NCI-H524 treated with DMSO at 0.1 percent for 48 hours (cell line): Measurements from ENCODE around the gene CYP2A7.
"Not testable (repeated sequence)": the region's sequence is repeated elsewhere in the genome, so short reads cannot be mapped to it uniquely, and the experiment has no call there.

Experiments
- DNase-seq: peaks from one replicate; lab custom pipeline; 2025; lab: John Stamatoyannopoulos, UW

Gene CYP2A7

GRCh38 chr19:40842012-40842411 lies 40.0 kb downstream of the CYP2A7 start:
- DNase-seq = not testable (repeated sequence)

- not testable (repeated sequence) for DNase-seq
These were observed 43.6 kb downstream of the CYP2A7 start for GRCh38 chr19:40838477-40838876.

- DNase-seq = no peak
These were observed 45.1 kb downstream of the CYP2A7 start for GRCh38 chr19:40836754-40837429.

GRCh38 chr19:40833728-40834533 lies 48.1 kb downstream of the CYP2A7 start:
- DNase-seq = not testable (repeated sequence)

DNA sequence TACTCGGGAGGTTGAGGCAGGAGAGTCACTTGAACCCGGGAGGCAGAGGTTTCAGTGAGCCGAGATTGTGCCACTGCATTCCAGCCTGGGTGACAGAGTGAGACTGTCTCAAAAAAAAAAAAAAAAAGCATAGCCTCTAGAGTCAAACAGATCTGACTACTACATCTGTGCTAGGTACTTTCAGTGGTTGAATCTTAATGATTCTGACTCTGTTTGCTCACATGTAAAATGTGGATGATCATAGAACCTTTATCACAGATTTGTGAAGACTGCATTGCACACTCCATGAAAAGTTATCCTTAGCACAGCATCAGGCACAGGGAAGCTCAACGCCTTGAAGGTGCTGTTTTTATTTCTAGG lies 49.6 kb downstream of the CYP2A7 start:
- not testable (repeated sequence) for DNase-seq

DNA sequence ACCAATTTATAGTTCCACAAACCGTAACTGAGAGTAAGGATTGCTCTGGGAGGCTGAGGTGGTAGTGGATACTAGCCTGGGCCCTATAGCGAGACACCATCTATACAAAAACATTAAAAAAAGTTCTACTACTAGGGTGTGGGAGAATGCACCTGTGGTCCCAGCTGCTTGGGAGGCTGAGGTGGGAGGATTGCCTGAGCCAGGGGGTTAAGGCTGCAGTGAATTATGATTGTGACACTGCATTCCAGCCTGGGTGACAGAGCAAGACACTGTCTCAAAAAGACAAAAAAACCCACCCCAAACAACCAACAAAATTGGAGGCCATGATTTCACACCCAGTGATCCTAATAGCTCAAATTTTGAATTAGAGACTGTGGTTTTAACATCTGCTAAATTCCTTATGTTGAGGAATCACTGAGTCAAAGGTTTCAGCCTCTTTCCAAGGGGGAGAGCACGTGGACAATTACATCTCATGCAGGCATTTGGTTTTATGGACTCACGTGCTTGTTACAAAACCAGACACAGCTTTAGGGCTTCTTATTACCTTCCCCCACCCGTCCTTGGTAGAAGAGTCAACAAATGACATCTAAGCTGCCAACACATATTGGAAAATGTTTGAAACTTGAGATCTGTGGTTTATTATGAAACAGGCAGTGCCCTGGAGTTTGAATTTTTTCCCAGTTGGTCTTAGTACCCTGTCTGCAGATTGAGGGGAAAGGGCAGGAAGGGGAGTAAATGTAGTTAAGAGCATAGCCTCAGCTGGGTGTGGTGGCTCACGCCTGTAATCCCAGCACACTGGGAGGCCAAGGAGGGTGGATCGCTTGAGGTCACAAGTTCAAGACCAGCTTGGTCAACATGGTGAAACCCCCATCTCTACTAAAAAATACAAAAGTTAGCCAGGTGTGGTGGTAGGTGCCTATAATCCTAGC lies 50.3 kb downstream of the CYP2A7 start:
- DNase-seq = no peak

DNA sequence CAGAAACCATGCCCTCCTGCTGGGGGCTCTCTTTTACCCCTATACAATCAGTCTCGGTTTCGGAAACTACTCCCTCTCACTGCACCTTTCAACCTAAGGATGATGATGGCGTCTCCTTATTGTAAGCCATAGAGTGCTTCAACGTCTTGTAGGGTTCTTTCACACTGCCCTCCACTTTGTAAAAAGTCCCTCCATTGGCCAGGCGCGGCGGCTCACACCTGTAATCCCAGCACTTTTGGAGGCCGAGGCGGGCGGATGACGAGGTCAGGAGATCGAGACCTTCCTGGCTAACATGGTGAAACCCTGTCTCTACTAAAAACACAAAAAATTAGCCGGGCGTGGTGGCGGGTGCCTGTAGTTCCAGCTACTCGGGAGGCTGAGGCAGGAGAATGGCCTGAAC lies 51.3 kb downstream of the CYP2A7 start:
- DNase-seq = not testable (repeated sequence)

GRCh38 chr19:40829205-40829604 lies 52.8 kb downstream of the CYP2A7 start:
- DNase-seq = no peak

- DNase-seq = no peak
These were observed 54.4 kb downstream of the CYP2A7 start for GRCh38 chr19:40827386-40828247.

- not testable (repeated sequence) for DNase-seq
These were observed 55.2 kb downstream of the CYP2A7 start for GRCh38 chr19:40826699-40827385.

- not testable (repeated sequence) for DNase-seq
These were observed 55.7 kb downstream of the CYP2A7 start for GRCh38 chr19:40826312-40826698.

DNA sequence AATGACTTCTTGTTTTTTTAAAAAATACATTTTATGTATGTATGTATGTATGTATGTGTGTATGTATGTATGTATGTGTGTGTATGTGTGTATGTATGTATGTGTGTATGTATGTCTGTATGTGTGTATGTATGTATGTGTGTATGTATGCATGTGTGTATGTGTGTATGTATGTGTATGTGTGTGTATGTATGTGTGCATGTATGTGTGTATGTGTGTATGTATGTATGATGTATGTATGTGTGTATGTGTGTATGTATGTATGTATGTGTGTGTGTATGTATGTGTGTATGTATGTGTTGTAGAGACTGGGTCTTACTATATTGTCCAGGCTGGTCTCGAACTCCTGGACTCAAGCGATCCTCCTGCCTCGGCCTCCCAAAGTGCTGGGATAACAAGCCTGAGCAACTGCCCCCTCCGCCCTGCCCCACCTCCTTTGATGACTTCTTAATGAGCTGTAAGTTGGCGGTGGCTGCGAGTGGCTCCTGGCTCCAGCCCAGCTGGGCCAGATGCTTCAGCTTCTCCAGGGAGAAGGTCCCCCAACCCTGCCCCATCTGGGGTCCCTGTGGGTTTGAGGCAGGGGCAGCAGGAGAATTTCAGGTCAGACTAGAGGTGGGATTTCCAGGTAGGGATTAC lies 56.5 kb downstream of the CYP2A7 start:
- DNase-seq = not testable (repeated sequence)
